Stimulated activated CD4-positive, alpha-beta T cell treated with anti-CD3 and anti-CD28 coated beads, Interleukin-1b, Interleukin-23, amount 100 ng/mL, for 24 hours (primary cell): ENCODE results near the gene CRYM.
"Not testable (repeated sequence)": the region's sequence is repeated elsewhere in the genome, so short reads cannot be mapped to it uniquely, and the experiment has no call there.

Experiments
- DNase-seq, 4 experiments: peaks; one replicate each; pipeline ENCODE4 v3.0.0-alpha.2; 2020; ENCODE audit warnings: low read depth in 4 of 4, low spot score in 1 of 4

The CRYM gene

DNA sequence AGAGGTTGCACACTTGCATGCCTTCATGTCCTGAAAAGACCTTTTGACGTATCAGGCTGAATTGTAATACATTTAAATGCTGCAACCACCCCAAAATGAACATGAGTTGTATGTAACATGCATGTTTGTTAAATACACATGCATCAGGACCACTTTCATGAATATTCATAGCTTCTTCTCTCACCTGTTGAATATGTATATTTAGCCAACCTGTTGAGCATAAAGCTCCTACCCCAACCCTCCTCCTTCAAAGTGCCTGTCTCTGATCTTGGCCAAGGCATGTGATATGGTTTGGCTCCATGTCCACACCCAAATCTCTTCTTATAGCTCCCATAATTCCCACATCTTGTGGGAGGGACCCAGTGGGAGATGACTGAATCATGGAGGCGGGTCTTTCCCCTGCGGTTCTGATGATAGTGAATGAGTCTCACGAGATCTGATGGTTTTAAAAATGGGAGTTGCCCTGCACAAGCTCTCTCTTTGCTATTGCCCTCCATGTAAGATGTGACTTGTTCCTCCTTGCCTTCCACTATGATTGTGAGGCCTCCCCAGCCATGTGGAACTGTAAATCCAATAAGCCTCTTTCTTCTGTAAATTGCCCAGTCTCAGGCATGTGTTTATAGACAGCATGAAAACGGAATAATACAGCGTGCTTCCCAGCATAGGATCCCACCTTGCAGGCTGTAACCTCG is 3.8 kb upstream of the CRYM start:
- no peak for DNase-seq

DNA sequence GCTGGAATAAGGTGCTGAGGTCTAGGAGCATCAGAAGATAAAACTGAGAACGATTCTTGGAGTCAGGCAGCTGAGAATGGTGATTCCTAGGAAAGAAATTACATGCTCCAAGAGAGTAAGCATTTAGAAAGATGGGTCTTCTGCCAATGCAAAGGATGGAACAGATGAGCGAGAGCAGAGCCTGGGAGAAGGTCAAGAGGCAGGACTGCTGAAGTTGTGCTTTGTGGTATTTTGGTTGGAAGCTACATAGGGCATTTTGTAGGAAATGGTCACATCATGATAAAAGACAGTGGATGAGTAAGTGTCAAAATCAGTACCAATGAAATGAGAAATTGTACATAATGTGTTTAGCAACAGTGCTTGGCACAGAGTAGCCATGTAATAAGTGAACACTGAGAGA is 1.4 kb upstream of the CRYM start:
- DNase-seq, result no peak

DNA sequence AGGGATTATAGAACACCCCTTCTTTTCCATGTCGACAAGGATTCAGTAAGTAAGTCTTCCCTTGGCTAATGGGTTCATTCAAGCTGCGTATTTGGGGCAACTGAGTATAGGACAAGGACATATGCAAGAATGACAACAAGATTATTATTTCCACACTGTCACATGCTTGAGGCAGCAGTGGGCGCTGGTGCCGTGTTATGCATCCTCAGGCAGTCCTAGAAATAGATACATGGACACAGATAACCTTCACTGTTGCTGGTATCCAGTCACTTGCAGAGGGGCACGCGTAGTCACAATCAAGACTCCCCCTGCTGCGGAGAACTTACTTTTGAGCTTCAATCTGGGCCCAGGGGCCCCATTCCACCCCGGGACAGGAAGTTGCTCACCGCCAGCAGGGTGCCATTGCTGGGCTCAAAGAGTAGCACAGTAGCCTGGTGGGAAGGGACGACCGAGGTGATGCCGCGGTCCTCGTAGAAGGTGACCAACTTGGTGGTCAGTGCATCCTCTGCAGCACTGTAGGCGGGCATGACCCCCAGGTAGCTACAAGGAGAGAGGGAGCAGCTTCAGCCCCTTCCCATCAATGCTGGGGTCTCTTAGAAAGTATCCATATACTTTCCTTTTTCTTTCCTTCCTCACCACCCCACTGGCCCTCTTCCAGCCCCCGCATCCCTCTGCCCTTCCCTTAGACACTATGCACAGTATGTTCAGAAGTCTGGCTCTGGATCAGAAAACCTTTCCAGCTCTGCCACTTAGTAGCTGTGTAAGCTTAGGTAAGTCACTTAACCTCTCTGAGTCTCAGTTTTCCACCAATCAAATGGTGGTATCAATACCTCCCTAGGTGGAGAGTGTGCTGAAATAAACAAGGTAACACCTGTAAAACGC is 804 bp downstream of the CRYM start:
- DNase-seq, result no peak

DNA sequence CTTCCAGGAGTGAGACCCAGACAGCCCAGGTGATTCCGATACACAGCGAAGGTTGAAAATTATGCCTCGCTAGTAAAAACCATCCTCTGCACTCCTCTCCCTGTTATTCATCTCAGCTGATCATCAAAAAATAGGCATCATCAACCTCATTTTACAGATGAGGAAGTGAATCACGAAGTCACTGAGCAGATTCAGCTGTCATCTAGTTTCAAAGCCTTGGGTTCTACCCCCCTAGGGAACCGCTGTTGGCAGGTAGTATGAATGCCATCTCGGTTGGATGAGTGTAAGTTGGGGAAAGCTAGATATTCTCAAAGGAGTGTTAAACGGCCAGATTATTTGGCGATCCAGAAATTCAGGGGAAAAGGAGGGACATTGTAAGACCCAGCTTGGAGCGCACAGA is 2.0 kb downstream of the CRYM start:
- no peak for DNase-seq

DNA sequence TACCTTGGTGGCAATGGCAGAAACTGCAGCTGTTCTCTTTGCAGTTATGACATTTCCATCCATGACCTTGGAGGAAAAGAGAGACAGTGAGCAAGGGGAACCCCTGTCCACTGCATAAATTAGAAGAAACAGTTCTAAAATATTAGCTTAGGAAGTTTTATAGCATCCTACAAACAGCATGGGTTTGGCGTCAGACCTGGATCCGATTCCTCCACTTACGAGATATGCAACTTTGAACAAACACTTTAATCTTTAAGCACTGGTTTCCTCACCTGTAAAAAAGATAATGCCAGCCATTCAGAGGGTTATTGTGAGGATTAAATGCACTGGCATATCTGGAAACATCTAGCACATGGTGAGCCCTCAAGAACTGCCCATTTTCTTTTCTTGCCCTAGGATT is 2.6 kb downstream of the CRYM start:
- DNase-seq, result no peak

DNA sequence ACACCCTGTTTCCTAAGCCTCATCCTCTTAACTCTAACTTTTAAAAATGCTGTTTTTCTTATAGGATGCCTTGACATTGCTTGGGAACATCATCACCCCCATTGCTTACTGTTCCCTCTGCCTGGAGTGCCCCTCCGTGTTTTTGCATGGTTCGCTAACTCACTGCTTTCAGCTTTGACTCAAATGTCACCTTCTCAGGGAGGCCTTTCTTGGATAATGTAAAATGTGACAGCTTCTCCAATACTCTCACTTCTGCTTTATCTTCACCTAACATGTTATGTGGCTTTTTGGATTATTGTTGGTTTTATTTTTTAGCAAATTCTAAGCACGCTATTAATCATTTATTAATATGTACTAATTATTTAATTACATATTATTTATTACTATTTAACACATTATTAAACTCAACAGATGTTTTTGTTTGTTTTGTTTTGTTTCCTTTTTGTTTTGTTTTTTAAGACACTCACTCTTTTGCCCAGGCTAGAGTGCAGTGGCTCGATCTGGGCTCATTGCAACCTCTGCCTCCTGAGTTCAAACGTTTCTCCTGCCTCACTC is 3.8 kb downstream of the CRYM start:
- DNase-seq, result no peak

DNA sequence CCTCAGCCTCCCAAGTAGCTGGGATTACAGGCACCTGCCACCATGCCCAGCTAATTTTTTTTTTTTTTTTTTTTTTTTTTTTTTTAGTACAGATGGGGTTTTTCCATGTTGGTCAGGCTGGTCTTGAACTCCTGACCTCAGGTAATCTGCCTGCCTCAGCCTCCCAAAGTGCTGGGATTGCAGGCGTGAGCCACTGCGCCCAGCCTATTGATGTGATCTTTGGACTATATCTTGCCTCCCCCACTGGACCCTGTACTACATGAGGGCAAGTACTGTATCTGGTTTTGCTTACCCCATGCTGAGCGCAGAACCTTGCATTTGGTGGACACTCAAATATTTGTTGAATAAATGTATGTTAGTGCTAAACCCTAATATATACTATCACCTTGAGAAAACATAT is 5.3 kb downstream of the CRYM start:
- DNase-seq, result not testable (repeated sequence)

DNA sequence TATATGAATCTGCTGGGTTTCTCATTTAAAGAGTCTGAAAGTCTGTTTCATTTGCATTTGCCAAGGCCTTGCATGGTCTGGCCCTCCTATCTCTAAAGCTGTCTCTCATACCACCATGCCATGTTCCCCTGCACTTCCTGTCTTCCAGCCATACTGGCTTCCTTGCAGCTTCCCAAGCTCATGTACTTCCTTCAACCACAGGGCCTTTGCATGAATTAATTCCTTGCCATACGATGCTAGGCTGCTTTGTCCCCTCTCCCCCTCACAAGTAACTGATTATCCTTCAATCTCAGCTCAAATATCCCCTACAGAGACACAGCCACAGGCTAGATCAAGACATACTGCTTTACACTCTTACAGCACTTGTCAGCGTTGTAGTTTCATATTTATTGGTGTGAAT is 5.8 kb downstream of the CRYM start:
- DNase-seq, result no peak

DNA sequence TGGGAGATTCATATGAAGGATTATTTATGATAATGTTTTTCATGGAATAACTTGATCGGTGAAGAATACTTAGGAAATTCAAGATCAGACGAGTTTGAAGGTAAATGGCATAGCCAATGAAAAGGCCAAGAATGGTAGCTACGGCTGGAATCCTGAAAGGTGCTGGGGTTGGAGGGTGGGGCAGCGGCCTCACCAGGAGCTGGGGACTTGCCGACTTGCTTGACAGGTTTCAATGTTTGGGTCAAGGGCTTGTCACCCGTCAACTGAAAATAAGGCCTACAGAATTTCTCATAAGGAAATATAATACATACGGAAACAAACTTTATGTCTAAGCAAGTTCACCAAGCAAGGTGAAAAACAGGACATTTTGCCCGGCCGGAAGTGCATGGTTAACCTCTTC is 9.9 kb downstream of the CRYM start:
- DNase-seq, result no peak

DNA sequence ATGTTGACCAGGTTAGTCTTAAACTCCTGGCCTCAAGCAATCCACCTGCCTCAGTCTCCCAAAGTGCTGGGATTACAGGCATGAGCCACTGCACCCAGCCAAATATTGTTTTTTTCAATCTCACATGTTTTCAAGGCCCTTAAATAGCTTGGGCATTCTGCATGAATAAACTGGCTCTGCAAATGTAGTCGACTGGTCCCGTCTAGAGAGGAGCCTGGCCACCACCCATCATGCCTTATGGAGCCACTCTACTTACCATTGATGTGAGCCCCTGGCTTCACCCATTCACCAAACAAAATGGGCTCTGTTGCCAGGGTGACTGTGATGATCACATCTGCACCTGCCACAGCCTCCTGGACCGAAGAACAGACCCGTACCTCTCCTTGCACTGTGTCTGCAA is 10.8 kb downstream of the CRYM start:
- no peak for DNase-seq

DNA sequence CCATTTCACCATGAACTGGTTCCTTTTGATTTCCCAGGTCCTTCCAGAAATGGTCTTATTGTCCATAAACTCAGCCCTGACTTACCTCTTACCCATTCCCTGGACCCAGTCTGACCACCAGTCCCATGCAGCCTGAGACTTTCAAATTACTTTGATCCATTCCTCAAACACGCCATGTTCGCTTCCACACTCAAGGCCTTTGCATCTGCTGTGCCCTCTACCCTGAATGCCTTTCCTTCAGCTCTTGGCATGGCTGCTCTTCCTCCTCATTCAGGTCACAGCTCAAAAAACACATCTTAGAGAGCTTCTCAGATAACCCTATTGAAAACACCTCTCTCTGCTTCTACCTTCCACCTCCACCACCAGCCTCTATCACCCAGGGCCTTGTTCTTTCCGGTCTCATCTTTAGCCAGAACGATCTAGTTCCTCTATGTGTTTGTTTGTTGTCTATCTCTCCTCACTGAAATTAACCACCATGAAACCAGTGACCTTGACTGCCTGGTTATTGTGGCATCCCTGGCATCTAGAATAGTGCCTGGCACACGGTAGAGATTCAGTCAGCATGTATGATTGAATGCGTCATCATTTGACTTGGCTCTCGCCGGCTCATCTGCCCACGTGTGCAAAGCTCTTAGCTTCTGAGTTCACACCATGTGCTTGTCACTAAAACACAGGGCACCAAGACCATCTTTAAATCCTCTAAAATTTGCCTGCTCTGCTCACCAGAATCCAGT is 12.8 kb downstream of the CRYM start:
- DNase-seq, result no peak

DNA sequence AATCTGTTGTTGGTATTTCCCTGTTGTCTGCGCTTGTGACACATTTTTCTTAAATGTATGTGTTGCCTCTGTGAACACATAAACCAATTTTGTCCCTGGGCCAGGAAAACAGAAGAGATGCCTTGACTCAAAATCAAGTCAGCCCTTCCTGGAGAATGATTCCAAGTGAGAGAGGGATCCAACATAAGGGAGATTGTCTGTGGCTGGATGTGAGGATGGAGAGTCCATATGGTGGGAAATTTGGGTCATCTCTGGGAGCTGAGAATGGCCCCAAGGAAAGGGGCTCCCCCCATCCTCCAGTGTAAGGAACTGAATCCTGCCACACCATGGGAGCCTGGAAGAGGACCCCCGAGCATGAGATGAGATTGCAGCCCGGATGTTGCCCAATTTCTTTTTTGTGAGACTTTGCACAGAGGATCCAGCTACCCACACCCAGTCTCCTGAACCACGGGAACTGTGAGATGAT is 13.5 kb downstream of the CRYM start:
- no peak for DNase-seq

DNA sequence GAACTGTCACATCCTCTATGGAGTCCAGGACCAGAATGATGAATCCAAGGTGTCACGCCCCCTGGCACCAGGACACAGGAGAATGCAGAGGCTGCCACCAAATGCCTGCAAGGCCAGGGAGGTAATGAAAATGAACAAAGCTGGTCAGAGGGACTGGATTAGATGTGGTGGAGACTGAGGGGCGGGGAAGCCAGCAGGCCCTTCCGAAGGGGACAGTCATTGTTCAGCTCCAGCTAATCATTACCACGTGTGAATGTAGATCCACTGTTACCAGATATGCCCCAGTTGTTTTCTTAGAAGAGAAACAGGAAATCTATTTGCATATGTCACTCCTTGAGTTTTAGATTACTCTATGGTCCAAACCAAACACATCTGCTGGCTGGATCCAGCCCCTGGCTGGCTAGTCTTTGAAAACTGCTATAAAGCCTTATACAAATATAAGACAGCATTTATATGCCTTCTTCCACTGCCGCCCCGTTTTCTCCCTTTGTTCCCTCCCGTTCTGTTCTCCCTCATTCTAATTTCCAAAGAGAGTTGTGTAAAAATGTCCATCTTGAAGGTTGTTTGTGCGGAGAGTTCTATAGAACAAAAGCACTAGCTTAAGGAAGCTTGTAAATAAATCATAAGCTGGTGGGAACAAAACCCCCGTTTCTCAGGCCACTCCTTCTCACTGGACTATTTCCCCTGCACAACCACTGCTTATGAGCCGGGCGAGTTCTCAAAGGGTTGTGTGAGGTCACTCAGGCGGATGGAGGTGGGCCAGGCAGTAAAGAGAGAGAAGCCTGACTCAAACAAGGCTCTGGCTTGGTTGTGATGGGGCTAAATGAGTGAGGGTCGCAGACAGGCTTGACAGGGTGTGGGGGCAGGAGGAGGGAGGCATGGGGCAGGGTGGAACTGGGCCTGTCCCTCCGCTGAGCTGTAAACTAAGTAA is 14.2 kb downstream of the CRYM start:
- no peak for DNase-seq

DNA sequence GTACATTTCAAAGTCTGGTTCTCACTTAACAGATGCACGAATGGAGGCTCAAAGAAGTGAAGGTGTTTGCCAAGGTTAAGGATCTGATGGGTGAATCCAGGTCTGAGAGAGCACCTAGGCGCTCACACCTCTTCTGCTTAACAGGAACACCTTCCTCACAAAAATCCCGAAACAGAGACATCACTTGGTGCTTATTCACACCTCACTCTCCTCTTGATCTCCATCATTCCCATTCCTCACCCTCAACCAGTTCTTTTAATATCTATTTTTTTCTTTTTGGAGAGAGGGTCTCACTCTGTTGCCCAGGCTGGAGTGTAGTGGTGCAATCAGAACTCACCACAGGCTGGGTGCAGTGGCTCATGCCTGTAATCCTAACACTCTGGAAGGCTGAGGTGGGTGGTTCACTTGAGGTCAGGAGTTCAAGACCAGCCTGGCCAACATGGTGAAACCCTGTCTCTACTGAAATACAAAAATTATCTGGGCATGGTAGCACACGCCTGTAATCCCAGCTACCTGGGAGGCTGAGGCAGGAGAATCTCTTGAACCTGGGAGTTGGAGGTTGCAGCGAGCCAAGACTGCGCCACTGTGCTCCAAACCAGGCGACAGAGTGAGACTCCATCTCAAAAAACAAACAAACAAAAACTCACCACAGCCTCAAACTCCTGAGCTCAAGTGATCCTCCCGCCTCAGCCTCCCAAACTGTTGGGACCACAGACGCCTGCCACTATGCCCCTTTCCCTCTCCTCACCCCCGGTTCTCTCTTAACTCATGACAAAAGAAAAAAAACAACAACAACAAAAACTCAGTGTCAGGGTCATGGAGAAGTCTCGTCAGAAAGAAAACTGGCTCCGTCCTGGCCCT is 15.1 kb downstream of the CRYM start:
- DNase-seq, result no peak

DNA sequence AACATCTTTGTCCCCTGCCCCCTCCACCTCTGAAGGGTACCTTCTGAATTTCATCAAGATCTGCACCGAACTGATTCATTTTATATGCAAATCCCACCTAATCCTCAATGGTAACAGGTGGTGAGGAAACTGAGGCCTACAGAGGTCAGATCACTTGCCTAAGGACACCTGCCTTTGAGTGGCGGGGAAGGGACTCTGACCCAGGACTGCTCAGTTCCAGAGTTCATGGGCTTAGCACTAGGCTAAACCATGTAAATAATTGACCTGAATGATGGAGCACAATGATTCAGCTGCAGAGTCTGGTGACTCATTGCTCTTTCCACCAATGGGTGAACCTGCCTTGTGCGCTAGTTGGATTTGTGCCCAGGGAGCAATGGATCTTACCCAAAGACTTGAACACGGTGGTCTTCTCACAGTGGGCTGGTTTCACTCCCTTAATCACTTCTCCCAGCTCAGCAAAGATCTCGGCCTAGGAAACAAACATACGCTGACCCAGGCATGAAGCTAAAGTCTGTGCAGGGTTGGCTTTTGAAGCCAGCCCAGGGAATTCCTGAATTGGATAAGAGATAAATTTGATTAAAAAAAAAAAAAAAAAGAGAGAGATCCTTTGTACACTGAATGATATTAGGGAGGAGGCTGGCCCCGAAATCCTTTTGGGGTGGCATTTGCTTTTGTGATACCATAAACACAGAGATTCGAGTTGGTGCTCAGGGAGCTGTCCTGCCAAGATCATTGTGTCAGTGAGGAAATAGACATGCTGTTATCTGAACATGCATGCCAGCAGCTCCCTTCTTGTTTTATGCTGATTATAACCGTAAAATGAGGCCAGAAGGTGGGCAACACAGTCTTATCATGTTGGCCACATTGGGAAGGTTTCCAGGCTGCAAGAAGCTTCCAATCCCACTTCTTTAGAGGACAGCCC is 17.0 kb downstream of the CRYM start:
- DNase-seq, result no peak

DNA sequence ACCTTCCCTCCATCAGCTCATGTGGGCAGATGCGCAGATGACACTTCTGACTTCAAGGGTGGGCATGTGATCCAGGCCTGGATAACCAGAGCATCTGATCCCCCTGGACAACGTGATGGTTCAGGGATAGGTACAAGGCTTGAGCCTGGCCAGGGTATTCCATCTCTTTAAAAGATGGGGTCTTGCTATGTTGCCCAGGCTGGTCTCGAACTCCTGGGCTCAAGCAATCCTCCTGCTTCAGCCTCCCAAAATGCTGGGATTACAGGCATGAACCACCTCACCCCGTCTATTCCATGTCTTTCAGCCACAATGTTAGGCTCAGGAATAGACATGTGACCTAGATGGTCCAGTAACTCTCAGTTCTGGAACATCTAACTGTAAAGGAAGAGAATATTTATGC is 20.8 kb downstream of the CRYM start:
- DNase-seq, result no peak

DNA sequence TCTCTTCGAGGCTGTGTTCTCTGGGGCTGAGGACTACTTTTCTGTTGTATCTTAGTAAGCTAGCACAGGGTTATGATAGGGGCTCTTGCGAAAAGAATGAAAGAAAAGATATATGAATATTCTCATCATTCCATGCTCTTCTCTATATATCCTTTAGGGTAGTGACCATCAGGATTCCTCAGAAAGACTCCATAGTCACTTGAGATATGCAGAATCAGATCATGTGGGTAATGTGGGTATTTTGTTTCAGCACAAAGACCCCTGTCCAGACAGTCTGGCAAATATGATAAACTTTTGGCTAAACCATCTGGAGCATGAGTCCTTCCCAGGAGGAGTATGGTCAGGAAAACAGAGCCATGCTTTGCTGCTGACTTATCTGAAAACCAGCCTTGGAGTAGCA is 21.5 kb downstream of the CRYM start:
- DNase-seq, result no peak

DNA sequence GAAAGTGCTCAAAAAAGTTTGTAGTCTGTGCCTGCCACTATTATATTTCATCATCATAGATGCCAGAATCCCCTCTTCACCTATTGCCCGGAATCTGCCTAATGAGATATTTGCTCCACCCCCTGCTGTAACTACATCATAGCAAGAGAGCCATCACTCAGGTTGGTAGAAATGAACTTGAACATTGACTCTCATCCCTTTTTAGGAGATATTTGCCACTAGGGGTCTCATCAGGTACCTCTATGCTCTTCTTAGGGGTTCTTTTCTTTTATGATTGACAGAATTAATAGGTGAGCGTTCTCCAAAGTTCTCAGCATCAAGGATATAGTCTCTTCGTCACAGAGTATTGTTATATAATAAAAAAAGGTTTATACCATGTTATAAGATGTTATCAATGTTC is 24.6 kb downstream of the CRYM start:
- no peak for DNase-seq
